GM13976 (cell line): ENCODE data around the gene IL3.

ENCODE experiments used
- DNase-seq: peaks from one replicate; pipeline ENCODE4 v3.0.0; 2012; ENCODE audit warnings: low spot score
- CTCF ChIP-seq: IDR thresholded peaks from 2 replicates; pipeline ENCODE4 v1.5.1; 2012; ENCODE audit warnings: borderline replicate concordance, mild to moderate bottlenecking; ENCODE audit not compliant: insufficient read depth; ENCODE audit errors: extremely low read depth, missing control alignments, control extremely low read depth
- in situ Hi-C: fragments of 300-500 bp; cut with MboI; formaldehyde crosslinking; loops from one replicate; pipeline ENCODE4 v1.12.0; 2022; ENCODE audit warnings: low sequenced_read_pairs, mixed read lengths, inconsistent platforms; ENCODE audit not compliant: unreplicated experiment

The IL3 gene

GRCh38 chr5:132020568-132021339, 39.7 kb upstream of the IL3 start:
- in situ Hi-C loops, result loop anchor here (25.0 kb wide), 1 partner anchor 583 kb away; no protein-coding TSS in a partner anchor
- no peak for DNase-seq

GRCh38 chr5:132021654-132022053, 38.8 kb upstream of the IL3 start:
- no peak for TF ChIP-seq CTCF
- DNase-seq, result no peak
- in situ Hi-C loops, result loop anchor here (25.0 kb wide), 1 partner anchor 584 kb away; no protein-coding TSS in a partner anchor

More at GRCh38 chr5:132020568-132021339, 39.7 kb upstream of the IL3 start:
- no peak for TF ChIP-seq CTCF

GRCh38 chr5:132022737-132023136, 37.7 kb upstream of the IL3 start:
- in situ Hi-C loops, result loop anchor here (25.0 kb wide), 1 partner anchor 585 kb away; no protein-coding TSS in a partner anchor
- no peak for DNase-seq
- no peak for TF ChIP-seq CTCF

- in situ Hi-C loops, result loop anchor here (25.0 kb wide), 1 partner anchor 586 kb away; no protein-coding TSS in a partner anchor
- TF ChIP-seq CTCF, result no peak
- no peak for DNase-seq
Measured at GRCh38 chr5:132023258-132024116, 37.0 kb upstream of the IL3 start.

GRCh38 chr5:132024117-132024435, 36.4 kb upstream of the IL3 start:
- in situ Hi-C loops, result loop anchor here (25.0 kb wide), 1 partner anchor 587 kb away; no protein-coding TSS in a partner anchor
- no peak for DNase-seq
- TF ChIP-seq CTCF, result no peak

- in situ Hi-C loops, result loop anchor here (25.0 kb wide), 1 partner anchor 588 kb away; no protein-coding TSS in a partner anchor
- TF ChIP-seq CTCF, result no peak
- no peak for DNase-seq
Measured at GRCh38 chr5:132024789-132025402, 35.6 kb upstream of the IL3 start.
